K562 (cell line): ENCODE results near the gene CCDC85C. TPM values are rescaled to one million over a fixed set of nuclear protein-coding genes. Genes with fewer than 3 reads are reported as not detected.

ENCODE experiments used
- ATAC-seq: fragments of 200-7000 bp; cut with Tn5 transposase; 3 replicates; pipeline ENCODE4 v1.9.1; 2020; ENCODE audit warnings: moderate library complexity
- BruUV-seq: library from RNA; stranded (reverse); fragments of 400-500 nt; replicated peaks from 2 replicates; lab custom pipeline; 2021; lab: Mats Ljungman, UMichigan
- CTCF ChIA-PET: fragments of 300-600 bp; formaldehyde crosslinking; extraction: SDS; loops from one replicate; lab custom pipeline; 2021; ENCODE audit warnings: low intra/inter-chr PET ratio; lab: Yijun Ruan, JAX
- POLR2A ChIA-PET: fragments of 300-600, 350-650 bp; sonication (Branson Sonifier 250); formaldehyde crosslinking; extraction: SDS; loops from one replicate; lab custom pipeline; 2021; ENCODE audit warnings: antibody characterized with exemption, inconsistent platforms; lab: Yijun Ruan, JAX
- DNase-seq, 4 experiments: peaks; one replicate each; pipeline versions ENCODE4 v3.0.0 to v3.0.0-alpha.2; 2011 to 2018; ENCODE audit warnings: low spot score in 3 of 4, mixed read lengths in 3 of 4; ENCODE audit errors: extremely low read depth in 1 of 4
- FAIRE-seq: peaks from 2 replicates; lab custom pipeline; 2011; peaks lifted over from hg19 to GRCh38; lab: Jason Lieb, UNC
- H2AFZ ChIP-seq: 2 replicates; pipeline ENCODE4 v1.6.0; 2011; ENCODE audit warnings: low read depth, low read length, control low read depth, inconsistent platforms
- H3K27ac ChIP-seq: fragments of 200-600 bp; 3 replicates; pipeline ENCODE4 v1.8.0; 2011; ENCODE audit warnings: low read depth, mild to moderate bottlenecking, control low read depth, inconsistent platforms, low read length, moderate library complexity, mixed read lengths; ENCODE audit errors: extremely low read depth
- H3K27me3 ChIP-seq, 2 experiments: fragments of 300-600 bp in 1 of 2; 2 replicates in 1 of 2; 3 replicates in 1 of 2; pipeline versions ENCODE4 v1.6.0 to v1.8.0; 2011; ENCODE audit warnings: inconsistent platforms in 2 of 2, low read length in 2 of 2, mild to moderate bottlenecking in 1 of 2, mixed read lengths in 1 of 2, moderate library complexity in 1 of 2; ENCODE audit not compliant: control insufficient read depth in 2 of 2, insufficient read depth in 2 of 2
- H3K36me3 ChIP-seq: fragments of 300-600 bp; 3 replicates; pipeline ENCODE4 v1.8.0; 2011; ENCODE audit warnings: mild to moderate bottlenecking, low read length, inconsistent platforms; ENCODE audit not compliant: control insufficient read depth, insufficient read depth
- H3K4me1 ChIP-seq, 2 experiments: fragments of 200-600 bp in 1 of 2; replicated peaks in 1 of 2; 2 replicates in 1 of 2; 3 replicates in 1 of 2; pipeline versions ENCODE4 v1.5.1 to v1.8.0; 2011; ENCODE audit warnings: inconsistent platforms in 2 of 2, low read length in 2 of 2, mild to moderate bottlenecking in 1 of 2, mixed read lengths in 1 of 2, moderate library complexity in 1 of 2; ENCODE audit not compliant: control insufficient read depth in 2 of 2, insufficient read depth in 2 of 2
- H3K4me2 ChIP-seq: 2 replicates; pipeline ENCODE4 v1.6.1; 2011; ENCODE audit warnings: low read length, control low read depth, inconsistent platforms, mixed read lengths; ENCODE audit not compliant: insufficient read depth
- H3K4me3 ChIP-seq: fragments of 200-600 bp; sonication (generic), shearing (Covaris generic); 2 replicates; pipeline ENCODE4 v1.5.1; 2016; ENCODE audit warnings: control low read depth, inconsistent platforms
- H3K79me2 ChIP-seq: fragments of 200-600 bp; 3 replicates; pipeline ENCODE4 v1.8.0; 2011; ENCODE audit warnings: low read length, inconsistent platforms; ENCODE audit not compliant: control insufficient read depth, insufficient read depth
- H3K9ac ChIP-seq, 2 experiments: 2 replicates each; pipeline versions ENCODE4 v1.6.0 to v1.6.1; 2011; ENCODE audit warnings: low read depth in 2 of 2, low read length in 2 of 2, control low read depth in 1 of 2, inconsistent platforms in 1 of 2, mild to moderate bottlenecking in 1 of 2, mixed read lengths in 1 of 2; ENCODE audit not compliant: insufficient read depth in 1 of 2
- H3K9me1 ChIP-seq: one replicate; pipeline ENCODE4 v1.6.0; 2011; ENCODE audit warnings: inconsistent platforms, mild to moderate bottlenecking, low read length, moderate library complexity; ENCODE audit not compliant: control insufficient read depth, insufficient read depth
- H3K9me3 ChIP-seq: replicated peaks from 2 replicates; pipeline ENCODE4 v1.5.1; 2011; ENCODE audit warnings: low read depth, low read length, inconsistent platforms; ENCODE audit not compliant: control insufficient read depth, insufficient read depth
- H4K20me1 ChIP-seq: replicated peaks from 2 replicates; pipeline ENCODE4 v1.6.1; 2011; ENCODE audit warnings: low read length, inconsistent platforms, mixed read lengths; ENCODE audit not compliant: control insufficient read depth, insufficient read depth
- BCOR ChIP-seq: fragments of 450-650 bp; IDR thresholded peaks from 2 replicates; pipeline ENCODE4 v1.6.1; 2016
- RBM25 ChIP-seq: fragments of 200-400 bp; formaldehyde crosslinking; IDR thresholded peaks from 2 replicates; pipeline ENCODE4 v1.6.1; 2018; ENCODE audit warnings: low read length, low read depth, moderate library complexity; ENCODE audit not compliant: severe bottlenecking
- WGBS: fragments of 100-300 bp; shearing (Covaris generic); methylation state at CpG from one replicate; pipeline ENCODE4 v1.1.6; 2016; ENCODE audit warnings: low coverage, mixed read lengths; ENCODE audit not compliant: insufficient coverage; ENCODE audit errors: missing lambda C conversion rate; 5-methylcytosine and 5-hydroxymethylcytosine counted together
- in situ Hi-C: fragments of 300-500 bp; cut with MboI; formaldehyde crosslinking; loops from 4 replicates; pipeline ENCODE4 v1.15.0; 2018; ENCODE audit warnings: inconsistent platforms, mixed read lengths
- intact Hi-C: fragments of 100-400 bp; cut with micrococcal nuclease; formaldehyde crosslinking; loops from 2 replicates; pipeline ENCODE4 v1.14.2; 2022
- polyA plus RNA-seq, 8 experiments: library from polyadenylated mRNA; depleted of rRNA in 4 of 8; stranded (reverse) in 5 of 8; unstranded in 3 of 8; fragments of >200 nt; fragmentation: Nextera tagmentation in 2 of 8; fragmentation: Illumina TruSeq in 1 of 8; extraction: Ambion mirVana in 2 of 8; extraction: Trizol in 1 of 8; gene quantifications; 2 replicates each; pipeline versions ENCODE4 v1.2.1 to v1.2.3, GENCODE V29; 2011 to 2014; ENCODE audit warnings: inconsistent platforms in 1 of 8, missing spikeins in 1 of 8
- total RNA-seq, 7 experiments: library from RNA; depleted of rRNA in 6 of 7; stranded (reverse); fragments of >200 nt in 6 of 7; fragmentation: Illumina TruSeq in 2 of 7; extraction: Trizol in 2 of 7; gene quantifications; 2 replicates each; pipeline versions ENCODE4 v1.2.1 to v1.2.3, GENCODE V29; 2011 to 2021; ENCODE audit warnings: low replicate concordance in 1 of 7
- TF ChIP-seq, protein P1 (sequence below): fragments of 450-650 bp; IDR thresholded peaks from 2 replicates; pipeline ENCODE4 v1.6.1; 2016; ENCODE audit warnings: mild to moderate bottlenecking

CCDC85C gene
- total and polyA plus RNA-seq, 9 of the 15 experiments (the other 6 are each of a cell fraction or from before 2014, with no cell fraction given): 0.18 to 22.0 (median 6.3) TPM

DNA sequence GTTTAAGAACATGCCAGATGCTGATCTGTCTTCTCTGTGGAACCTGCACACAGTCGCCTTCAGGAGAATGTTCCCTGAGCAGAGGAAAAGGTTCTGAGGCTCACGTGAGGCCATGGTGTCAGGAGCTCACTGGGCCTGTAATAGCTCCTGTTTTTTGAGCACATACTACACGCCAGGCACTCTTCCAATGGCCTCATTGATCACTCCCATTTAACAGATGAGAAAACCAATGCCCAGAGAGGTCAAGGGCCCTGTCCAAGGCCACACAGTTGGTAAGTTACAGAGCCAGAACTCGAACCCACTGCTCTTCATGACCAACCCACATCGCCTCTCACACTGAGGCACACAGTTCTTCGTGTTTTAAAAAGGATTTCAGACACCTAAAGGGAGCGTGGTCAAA is 33.6 kb upstream of the CCDC85C start:
- ATAC-seq (no peak), DNase-seq (no peak), FAIRE-seq (no peak)
- no peaks in the 10 kb centered on the region for H3K36me3 ChIP-seq
- 17% methylated on average over 7 of the region's 7 CpGs for WGBS
- no peaks in the 10 kb centered on the region for H3K79me2 ChIP-seq
- no TSS peak for BruUV-seq
- in situ Hi-C loops (no loop called here), intact Hi-C loops (no loop called here)
- H3K9me3 ChIP-seq: no peaks in the 10 kb centered on the region
- POLR2A ChIA-PET: no interaction called here
- H3K4me2 ChIP-seq: no peak overlapping the region
- H3K4me3 ChIP-seq: no peak overlapping the region
- no peaks in the 10 kb centered on the region for H3K9me1 ChIP-seq
- H3K9ac ChIP-seq: no peak overlapping the region
- peaks cover 3 to 4% of the 10 kb centered on the region in 2 experiments; a peak in 3 of 5 replicates for H3K4me1 ChIP-seq
- peak; percentile 50; the same call in 1 of the 2 replicates for TF ChIP-seq BCOR
- TF ChIP-seq, protein P1, sequence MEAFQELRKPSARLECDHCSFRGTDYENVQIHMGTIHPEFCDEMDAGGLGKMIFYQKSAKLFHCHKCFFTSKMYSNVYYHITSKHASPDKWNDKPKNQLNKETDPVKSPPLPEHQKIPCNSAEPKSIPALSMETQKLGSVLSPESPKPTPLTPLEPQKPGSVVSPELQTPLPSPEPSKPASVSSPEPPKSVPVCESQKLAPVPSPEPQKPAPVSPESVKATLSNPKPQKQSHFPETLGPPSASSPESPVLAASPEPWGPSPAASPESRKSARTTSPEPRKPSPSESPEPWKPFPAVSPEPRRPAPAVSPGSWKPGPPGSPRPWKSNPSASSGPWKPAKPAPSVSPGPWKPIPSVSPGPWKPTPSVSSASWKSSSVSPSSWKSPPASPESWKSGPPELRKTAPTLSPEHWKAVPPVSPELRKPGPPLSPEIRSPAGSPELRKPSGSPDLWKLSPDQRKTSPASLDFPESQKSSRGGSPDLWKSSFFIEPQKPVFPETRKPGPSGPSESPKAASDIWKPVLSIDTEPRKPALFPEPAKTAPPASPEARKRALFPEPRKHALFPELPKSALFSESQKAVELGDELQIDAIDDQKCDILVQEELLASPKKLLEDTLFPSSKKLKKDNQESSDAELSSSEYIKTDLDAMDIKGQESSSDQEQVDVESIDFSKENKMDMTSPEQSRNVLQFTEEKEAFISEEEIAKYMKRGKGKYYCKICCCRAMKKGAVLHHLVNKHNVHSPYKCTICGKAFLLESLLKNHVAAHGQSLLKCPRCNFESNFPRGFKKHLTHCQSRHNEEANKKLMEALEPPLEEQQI: no peak
- peak; percentile 38 for TF ChIP-seq RBM25
- peaks cover 0 to 3% of the 10 kb centered on the region in 2 experiments; a peak in 2 of 5 replicates for H3K27me3 ChIP-seq
- H2AFZ ChIP-seq: no peak overlapping the region
- CTCF ChIA-PET: no interaction called here
- no peaks in the 10 kb centered on the region for H4K20me1 ChIP-seq
- no peak overlapping the region for H3K27ac ChIP-seq
